NCI-H1048 (cell line): ENCODE measurements around the gene TOP2B.

Experiments used
- DNase-seq: peaks from one replicate; lab custom pipeline; 2025; lab: John Stamatoyannopoulos, UW

Gene TOP2B

DNA sequence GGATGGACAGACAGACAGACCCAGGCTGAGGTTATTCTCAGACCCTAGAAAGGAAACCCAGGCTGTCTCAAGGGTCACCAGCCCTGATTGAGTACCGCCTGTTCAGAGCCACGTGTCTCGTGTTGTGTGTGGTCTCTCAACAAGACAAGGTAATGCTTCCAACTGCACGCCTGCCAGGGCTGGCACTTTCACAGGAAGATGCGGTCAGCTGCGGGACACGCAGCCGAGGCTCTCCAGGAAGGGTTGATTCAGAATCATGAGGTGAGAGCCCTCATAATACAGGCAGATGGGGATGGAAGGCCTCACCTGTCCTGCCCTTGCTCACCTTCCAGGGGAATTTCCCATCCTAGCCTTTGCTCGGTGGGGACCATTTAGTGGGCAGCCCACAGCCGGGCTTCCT is 81.4 kb downstream of the TOP2B start:
- no peak for DNase-seq

- no peak for DNase-seq
Measured at GRCh38 chr3:25582242-25582641, 82.5 kb downstream of the TOP2B start.

DNA sequence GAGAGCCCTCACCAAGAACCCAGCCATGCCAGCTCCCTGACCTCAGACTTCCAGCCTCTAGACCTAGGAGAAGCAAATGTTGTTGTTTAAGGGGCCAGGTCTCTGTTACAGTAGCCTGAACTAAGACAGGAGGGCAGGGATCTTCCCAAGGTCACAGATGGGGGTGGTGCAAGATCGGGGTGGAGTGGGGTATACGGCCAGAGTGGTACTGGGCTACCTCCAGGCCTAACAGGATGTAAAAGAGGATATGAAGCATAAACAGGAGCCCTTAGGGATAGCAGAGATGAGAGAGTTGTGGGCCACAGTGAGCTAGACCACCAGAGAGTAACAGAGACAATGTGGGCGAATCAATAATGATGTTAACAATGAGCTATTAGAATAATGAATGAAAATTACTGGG is 82.9 kb downstream of the TOP2B start:
- DNase-seq = no peak

- no peak for DNase-seq
Measured at GRCh38 chr3:25581335-25581734, 83.4 kb downstream of the TOP2B start.

DNA sequence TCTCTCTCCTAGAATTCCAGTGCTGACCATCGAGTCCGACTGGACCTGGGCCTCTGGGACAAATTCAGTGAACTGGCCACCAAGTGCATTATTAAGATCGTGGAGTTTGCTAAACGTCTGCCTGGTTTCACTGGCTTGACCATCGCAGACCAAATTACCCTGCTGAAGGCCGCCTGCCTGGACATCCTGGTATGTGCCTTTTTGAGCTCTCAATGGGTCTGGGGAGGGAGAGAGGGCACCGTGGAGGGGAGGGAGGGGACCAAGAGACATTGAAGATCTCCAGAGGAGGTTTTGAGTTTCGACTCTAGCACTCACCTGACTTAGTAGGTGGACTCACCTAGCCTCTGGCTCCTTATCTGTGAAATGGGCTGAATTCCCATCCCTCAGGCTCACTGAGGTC is 84.2 kb downstream of the TOP2B start:
- DNase-seq = no peak

- no peak for DNase-seq
Measured at GRCh38 chr3:25578059-25578458, 86.6 kb downstream of the TOP2B start.

DNA sequence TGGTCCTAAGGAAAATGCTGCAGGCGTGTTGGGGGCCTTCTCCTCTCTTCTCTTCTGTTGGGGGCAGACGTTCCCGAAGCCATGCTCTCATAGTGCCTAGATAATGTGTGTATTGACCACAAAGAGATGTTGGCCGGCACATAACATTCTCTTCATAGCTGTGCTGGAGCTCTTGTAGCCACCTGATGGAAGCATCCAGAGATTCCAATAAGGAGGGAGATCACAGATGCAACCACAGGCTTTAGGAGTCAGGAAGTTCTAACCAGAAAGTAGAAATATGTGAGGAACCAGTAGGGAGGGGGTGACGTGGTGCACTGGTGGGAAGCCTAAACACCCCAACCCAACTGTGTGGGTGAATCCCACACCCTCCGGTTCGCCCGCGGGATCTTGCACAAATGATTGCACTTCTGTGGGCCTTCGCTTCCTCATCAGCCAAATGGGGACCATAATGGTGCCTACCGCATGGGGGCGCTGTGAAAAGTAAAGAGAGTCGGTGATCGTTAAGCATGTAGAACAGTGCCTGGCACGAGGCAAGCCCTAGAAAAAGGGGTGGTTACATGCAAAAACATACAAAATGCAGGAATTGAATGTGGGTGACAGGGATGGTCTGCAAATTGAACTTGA is 87.8 kb downstream of the TOP2B start:
- DNase-seq = no peak

DNA sequence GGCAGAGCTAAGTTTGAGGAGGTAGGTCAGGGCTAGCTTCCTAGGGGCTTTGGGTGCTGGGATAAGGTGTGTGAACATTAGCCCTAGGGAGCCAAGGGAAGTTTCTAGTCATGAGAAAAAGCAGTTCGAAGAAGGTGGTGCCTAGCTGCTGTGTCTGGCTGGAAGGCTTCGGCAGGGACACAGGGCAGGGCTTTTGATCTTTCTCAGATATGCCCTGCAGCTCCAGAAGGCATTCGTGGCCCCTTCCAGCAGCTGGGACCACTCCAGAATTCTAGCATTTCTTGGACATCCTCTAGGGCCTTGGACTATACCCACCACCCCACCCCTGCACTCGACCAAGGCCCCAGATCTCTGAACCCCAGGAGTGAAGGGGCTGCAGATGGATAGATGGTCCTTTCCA is 88.6 kb downstream of the TOP2B start:
- no peak for DNase-seq

DNA sequence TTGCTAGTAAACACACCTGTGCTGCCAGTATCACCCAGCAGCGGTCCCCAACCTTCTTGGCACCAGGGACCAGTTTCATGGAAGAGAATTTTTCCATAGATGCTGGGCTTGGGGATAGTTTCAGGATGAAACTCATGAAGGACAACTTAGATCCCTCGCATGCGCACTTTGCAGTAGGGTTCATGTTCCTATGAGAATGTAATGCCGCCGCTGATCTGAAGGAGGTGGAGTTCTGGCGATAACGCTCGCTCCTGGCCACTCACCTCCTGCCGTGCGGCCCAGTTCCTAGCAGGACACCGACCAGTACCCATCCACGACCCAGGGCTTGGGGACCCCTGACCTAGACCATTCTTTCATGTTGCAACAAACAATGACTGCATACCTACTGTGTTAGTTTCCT is 89.7 kb downstream of the TOP2B start:
- no peak for DNase-seq

GRCh38 chr3:25574172-25574765 is 90.4 kb downstream of the TOP2B start:
- no peak for DNase-seq

DNA sequence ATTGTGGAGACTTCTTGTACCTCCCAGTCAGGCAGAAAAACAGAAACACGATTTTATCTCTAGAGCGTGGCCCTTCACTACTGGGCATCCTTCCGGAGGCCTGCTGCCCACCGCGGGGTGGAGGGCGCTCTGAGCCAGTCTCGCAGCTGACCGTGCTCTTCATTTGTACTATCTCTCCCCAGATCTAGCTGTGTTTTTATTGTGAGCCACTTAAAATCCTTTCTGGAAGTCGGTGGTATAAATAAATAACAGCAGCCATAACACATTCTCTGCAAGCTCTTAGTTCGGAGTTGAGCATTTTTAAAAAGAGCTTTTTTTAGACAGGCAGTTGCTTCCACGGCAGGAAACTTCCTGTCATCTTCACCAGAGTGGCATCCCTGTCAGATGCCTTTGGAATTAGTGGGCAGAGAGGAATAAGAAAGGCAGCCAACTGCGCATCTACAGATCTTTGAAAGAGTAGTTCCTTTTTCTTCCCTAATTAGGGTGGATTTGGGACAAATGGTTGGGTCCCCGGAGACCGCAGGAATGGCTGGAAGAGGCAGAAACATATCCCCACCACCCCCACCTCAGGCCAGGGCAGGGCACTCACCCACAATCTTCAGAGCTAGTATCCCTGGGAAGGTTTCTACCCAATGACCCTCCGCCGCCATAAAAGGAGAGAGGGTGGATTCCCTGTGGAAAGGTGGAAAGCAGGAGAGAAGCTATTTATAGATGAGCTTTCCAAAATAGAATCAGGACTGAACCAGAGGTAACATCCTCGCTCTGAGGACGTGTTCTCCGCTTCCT is 91.1 kb downstream of the TOP2B start:
- DNase-seq = no peak

DNA sequence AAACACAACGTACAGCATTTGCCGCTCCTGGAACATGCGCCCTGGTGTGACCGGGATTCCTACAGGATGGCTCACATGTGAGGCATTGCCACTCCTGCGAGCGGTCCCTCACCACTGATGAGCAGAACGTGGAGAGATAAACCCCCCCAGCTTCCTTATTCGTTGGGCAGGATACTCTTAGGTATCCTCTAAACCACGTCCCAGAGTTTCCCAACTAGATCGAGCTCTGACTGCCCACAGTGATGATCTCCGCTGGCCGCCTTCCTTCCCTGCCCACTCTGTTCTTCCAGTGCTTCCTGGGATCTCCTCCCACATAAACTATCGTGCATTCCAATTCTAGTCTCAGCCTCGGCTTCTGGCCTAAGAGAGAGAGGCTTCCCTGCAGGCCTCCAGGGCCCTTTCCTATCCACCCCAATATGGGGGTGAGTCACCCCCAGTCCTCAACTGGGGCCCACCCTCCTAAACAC is 91.8 kb downstream of the TOP2B start:
- no peak for DNase-seq

GRCh38 chr3:25572336-25572735 is 92.4 kb downstream of the TOP2B start:
- DNase-seq = no peak

DNA sequence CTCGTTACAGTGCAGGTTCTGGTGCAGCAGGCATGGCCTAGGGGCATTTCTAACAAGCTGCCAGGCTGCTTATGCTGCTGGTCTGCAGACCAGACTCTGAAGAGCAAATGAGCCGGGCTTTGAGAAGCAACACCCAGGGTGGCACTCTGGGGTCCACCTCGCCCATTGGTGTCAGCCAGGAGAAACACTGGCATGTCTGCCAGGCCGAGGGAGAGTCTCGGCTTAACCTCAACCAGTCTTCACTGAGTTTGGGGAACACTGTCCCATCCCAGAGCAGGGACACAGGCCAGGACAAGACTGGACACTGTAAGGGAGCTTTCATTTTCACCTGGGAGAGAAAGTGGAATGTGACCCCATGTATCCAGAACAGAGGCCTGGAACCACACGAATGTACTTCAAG is 93.4 kb downstream of the TOP2B start:
- no peak for DNase-seq

GRCh38 chr3:25568525-25569078 is 96.1 kb downstream of the TOP2B start:
- DNase-seq = no peak

GRCh38 chr3:25567806-25568524 is 96.7 kb downstream of the TOP2B start:
- no peak for DNase-seq

DNA sequence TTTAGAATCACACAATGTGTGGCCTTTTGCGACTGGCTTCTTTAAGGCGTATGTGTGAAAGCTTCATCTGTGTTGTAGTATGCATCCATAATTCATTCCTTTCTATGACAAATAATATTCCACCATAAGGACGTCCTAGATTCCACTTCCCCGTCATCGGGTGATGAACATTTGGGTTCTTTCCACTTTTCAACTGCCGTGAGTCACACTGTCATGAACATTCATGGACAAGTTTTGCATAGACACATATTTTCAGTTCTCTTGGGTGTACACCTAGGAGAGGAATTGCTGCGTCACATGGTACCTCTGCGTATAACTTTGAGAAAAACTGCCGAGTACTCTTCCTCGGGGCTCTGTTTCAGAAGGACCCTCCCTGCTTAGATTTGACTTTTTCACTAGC is 97.3 kb downstream of the TOP2B start:
- DNase-seq = no peak

DNA sequence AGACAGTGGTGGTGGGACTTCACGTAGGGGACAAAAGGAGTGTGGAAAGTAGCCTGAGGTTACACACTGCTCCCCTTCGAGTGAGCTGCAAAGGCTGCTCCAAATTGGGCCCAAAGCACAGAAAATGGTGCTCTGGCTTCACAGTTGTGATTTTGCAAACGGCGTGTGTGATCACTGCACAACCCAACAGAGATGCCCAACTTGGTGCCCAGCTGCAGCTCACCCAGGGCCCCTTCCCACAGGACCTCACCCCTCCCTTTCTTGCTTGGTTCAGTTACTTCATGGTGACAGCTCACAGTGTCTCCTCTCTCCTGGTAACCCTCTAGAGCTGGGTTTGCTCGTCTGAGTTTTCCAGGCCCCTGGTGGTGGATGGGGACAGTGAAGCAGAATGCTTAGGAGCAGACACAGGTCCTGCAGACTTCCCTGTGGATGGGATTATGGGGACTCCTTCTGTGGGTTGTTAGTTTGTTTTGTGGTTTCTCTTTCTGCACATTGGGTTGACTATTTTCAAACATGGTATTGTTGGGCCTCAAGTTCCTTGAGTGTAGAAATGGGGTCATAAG is 98.3 kb downstream of the TOP2B start:
- DNase-seq = no peak

DNA sequence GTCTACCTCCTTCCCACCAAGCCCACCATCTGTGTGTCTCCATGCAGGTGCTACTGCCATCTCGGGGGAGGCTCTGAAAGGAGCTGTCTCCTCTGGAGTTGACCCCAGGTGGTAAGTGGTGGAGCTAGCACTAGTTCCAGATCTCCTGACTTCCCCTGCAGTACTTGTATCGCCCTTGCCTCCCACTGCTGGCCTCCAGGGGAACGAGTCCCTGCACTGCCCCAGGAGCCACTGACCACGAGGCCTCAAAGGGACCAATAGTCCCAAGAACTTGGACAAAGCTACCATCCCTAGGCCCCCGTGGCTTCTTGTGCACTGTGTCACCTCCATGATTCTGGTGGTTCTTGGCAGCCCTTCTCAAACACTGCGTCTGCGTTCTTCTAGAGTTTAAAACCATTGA is 98.9 kb downstream of the TOP2B start:
- no peak for DNase-seq

DNA sequence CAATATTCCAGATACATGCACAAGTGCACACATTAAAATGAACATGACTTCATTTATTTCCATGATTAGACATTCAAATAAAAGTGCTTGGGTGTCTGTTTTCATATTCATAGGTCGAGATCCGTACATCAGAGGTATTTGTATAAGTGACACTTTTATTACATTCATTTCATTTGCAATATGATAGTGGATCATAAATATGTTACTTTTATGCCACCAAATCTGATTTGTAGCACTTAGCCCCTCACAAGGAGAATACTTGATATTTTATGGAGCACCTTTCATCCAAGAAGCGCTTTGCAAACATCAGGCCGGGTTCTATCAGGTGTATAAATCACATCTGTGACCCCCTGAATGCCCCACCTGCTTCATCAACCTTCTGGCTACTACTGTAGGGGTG is 100.6 kb downstream of the TOP2B start:
- DNase-seq = no peak

GRCh38 chr3:25563601-25564000 is 101.1 kb downstream of the TOP2B start:
- no peak for DNase-seq

DNA sequence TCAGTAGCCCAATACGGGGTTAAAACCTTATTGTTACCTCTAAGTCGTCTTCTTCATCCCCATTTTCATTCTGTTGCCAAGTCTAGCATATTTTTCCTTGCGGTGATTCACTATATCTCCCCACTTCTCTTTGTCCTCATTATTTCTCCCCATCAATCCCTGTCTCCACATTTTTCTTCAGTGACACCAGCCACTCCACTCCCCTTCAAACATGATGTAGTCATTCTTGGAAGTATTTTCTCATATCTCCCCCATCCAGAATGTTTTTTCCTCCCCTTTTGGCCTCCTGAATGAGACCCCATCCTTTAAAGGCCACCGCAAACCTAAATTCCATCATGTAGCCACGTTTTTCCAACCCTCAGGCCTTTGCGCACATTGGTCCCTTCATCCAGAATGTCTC is 105.9 kb downstream of the TOP2B start:
- no peak for DNase-seq
